H9 (cell line): ENCODE measurements around the gene C4orf36. TPM values are rescaled to one million over a fixed set of nuclear protein-coding genes. Genes with fewer than 3 reads are reported as not detected.
A peak's percentile ranks its signal among the peaks of the same experiment; 100 is the strongest.

Source experiments
- DNase-seq: peaks from one replicate; pipeline ENCODE4 v3.0.0-alpha.2; 2017
- H2AFZ ChIP-seq: one replicate; pipeline ENCODE4 v1.6.1; 2013; ENCODE audit warnings: mild to moderate bottlenecking, low read length, control low read depth, moderate library complexity
- H2AK5ac ChIP-seq: 2 replicates; pipeline ENCODE4 v1.6.1; 2013; ENCODE audit warnings: low read length, control low read depth, mixed read lengths; ENCODE audit not compliant: insufficient read length
- H2BK120ac ChIP-seq: one replicate; pipeline ENCODE4 v1.6.1; 2013; ENCODE audit warnings: low read depth, mild to moderate bottlenecking, low read length, control low read depth, inconsistent platforms; ENCODE audit not compliant: poor library complexity, severe bottlenecking
- H2BK12ac ChIP-seq: 2 replicates; pipeline ENCODE4 v1.6.1; 2013; ENCODE audit warnings: low read length, control low read depth, mixed read lengths, low read depth; ENCODE audit not compliant: insufficient read length
- H2BK15ac ChIP-seq: 2 replicates; pipeline ENCODE4 v1.6.1; 2013; ENCODE audit warnings: low read depth, low read length, control low read depth
- H2BK20ac ChIP-seq: one replicate; pipeline ENCODE4 v1.6.1; 2013; ENCODE audit warnings: low read depth, mild to moderate bottlenecking, low read length, control low read depth, inconsistent platforms; ENCODE audit not compliant: poor library complexity, severe bottlenecking
- H2BK5ac ChIP-seq: 2 replicates; pipeline ENCODE4 v1.6.1; 2013; ENCODE audit warnings: low read length, control low read depth, mixed read lengths; ENCODE audit not compliant: insufficient read length
- H3K14ac ChIP-seq: 2 replicates; pipeline ENCODE4 v1.6.1; 2013; ENCODE audit warnings: low read length, control low read depth; ENCODE audit not compliant: insufficient read depth
- H3K18ac ChIP-seq: 2 replicates; pipeline ENCODE4 v1.6.1; 2013; ENCODE audit warnings: low read depth, mild to moderate bottlenecking, mixed read lengths, low read length, control low read depth; ENCODE audit not compliant: insufficient read length
- H3K23ac ChIP-seq: 2 replicates; pipeline ENCODE4 v1.6.1; 2013; ENCODE audit warnings: low read length, control low read depth, mixed read lengths, low read depth; ENCODE audit not compliant: insufficient read length
- H3K23me2 ChIP-seq: 2 replicates; pipeline ENCODE4 v1.6.1; 2013; ENCODE audit warnings: low read depth, mild to moderate bottlenecking, mixed read lengths, low read length, control low read depth; ENCODE audit not compliant: insufficient read length, poor library complexity, severe bottlenecking
- H3K27ac ChIP-seq: 2 replicates; pipeline ENCODE4 v1.5.1; 2013; ENCODE audit warnings: low read length, control low read depth, mixed read lengths, low read depth; ENCODE audit not compliant: insufficient read length
- H3K27me3 ChIP-seq: 2 replicates; pipeline ENCODE4 v1.6.1; 2013; ENCODE audit warnings: low read length, control low read depth, inconsistent platforms; ENCODE audit not compliant: insufficient read depth
- H3K4ac ChIP-seq: 2 replicates; pipeline ENCODE4 v1.6.1; 2013; ENCODE audit warnings: low read depth, mild to moderate bottlenecking, control low read depth, inconsistent platforms, low read length, moderate library complexity
- H3K4me1 ChIP-seq: 2 replicates; pipeline ENCODE4 v1.6.1; 2013; ENCODE audit warnings: low read length, control low read depth, inconsistent platforms; ENCODE audit not compliant: insufficient read depth
- H3K4me2 ChIP-seq: 2 replicates; pipeline ENCODE4 v1.6.1; 2013; ENCODE audit warnings: low read length, control low read depth, mixed read lengths; ENCODE audit not compliant: insufficient read length, insufficient read depth
- H3K56ac ChIP-seq: 2 replicates; pipeline ENCODE4 v1.6.1; 2013; ENCODE audit warnings: low read depth, mild to moderate bottlenecking, mixed read lengths, low read length, control low read depth; ENCODE audit not compliant: insufficient read length
- H3K79me1 ChIP-seq: 2 replicates; pipeline ENCODE4 v1.6.1; 2013; ENCODE audit warnings: low read depth, mild to moderate bottlenecking, moderate library complexity, low read length, control low read depth, inconsistent platforms; ENCODE audit not compliant: insufficient read depth, poor library complexity, severe bottlenecking
- H3K79me2 ChIP-seq: 2 replicates; pipeline ENCODE4 v1.6.1; 2013; ENCODE audit warnings: low read length, control low read depth, inconsistent platforms; ENCODE audit not compliant: insufficient read depth
- H3K9ac ChIP-seq: 2 replicates; pipeline ENCODE4 v1.6.1; 2013; ENCODE audit warnings: low read length, control low read depth, mixed read lengths; ENCODE audit not compliant: insufficient read length; ENCODE audit errors: extremely low read depth
- H3K9me3 ChIP-seq: one replicate; pipeline ENCODE4 v1.6.1; 2013; ENCODE audit warnings: low read depth, low read length, inconsistent platforms; ENCODE audit not compliant: control insufficient read depth
- H3T11ph ChIP-seq: one replicate; pipeline ENCODE4 v1.6.1; 2013; ENCODE audit warnings: mild to moderate bottlenecking, low read length, control low read depth, inconsistent platforms
- H4K20me1 ChIP-seq: one replicate; pipeline ENCODE4 v1.6.1; 2013; ENCODE audit not compliant: control insufficient read depth, insufficient read length, insufficient read depth
- H4K5ac ChIP-seq: 2 replicates; pipeline ENCODE4 v1.6.1; 2013; ENCODE audit warnings: low read depth, mild to moderate bottlenecking, mixed read lengths, low read length, control low read depth; ENCODE audit not compliant: insufficient read length
- H4K8ac ChIP-seq: replicated peaks from 2 replicates; pipeline ENCODE4 v1.6.1; 2013; ENCODE audit warnings: low read length, control low read depth, mixed read lengths, low read depth; ENCODE audit not compliant: insufficient read length
- H4K91ac ChIP-seq: 2 replicates; pipeline ENCODE4 v1.6.1; 2013; ENCODE audit warnings: low read depth, mild to moderate bottlenecking, moderate library complexity, mixed read lengths, low read length, control low read depth; ENCODE audit not compliant: insufficient read length
- H3K27ac Mint-ChIP-seq, 3 experiments: 2 replicates in 2 of 3; 3 replicates in 1 of 3; pipeline ENCODE4 v1.8.0; 2020 to 2021; ENCODE audit warnings: mixed read lengths in 3 of 3, mild to moderate bottlenecking in 1 of 3, moderate library complexity in 1 of 3
- H3K27me3 Mint-ChIP-seq: 2 replicates; pipeline ENCODE4 v1.8.0; 2021; ENCODE audit warnings: low read depth, mild to moderate bottlenecking, moderate library complexity, mixed read lengths
- H3K36me3 Mint-ChIP-seq, 3 experiments: 2 replicates in 2 of 3; 3 replicates in 1 of 3; pipeline ENCODE4 v1.8.0; 2020 to 2021; ENCODE audit warnings: low read depth in 3 of 3, mixed read lengths in 3 of 3; ENCODE audit not compliant: insufficient read depth in 1 of 3
- H3K4me1 Mint-ChIP-seq, 2 experiments: 2 replicates each; pipeline ENCODE4 v1.8.0; 2020; ENCODE audit warnings: mixed read lengths in 2 of 2
- H3K4me3 Mint-ChIP-seq, 2 experiments: 2 replicates in 1 of 2; 3 replicates in 1 of 2; pipeline ENCODE4 v1.8.0; 2020 to 2021; ENCODE audit warnings: mild to moderate bottlenecking in 2 of 2, mixed read lengths in 2 of 2, moderate library complexity in 1 of 2
- H3K9me3 Mint-ChIP-seq, 2 experiments: 2 replicates in 1 of 2; 3 replicates in 1 of 2; pipeline ENCODE4 v1.8.0; 2020; ENCODE audit warnings: mild to moderate bottlenecking in 2 of 2, mixed read lengths in 2 of 2, moderate library complexity in 1 of 2
- CTCF ChIP-seq: fragments of 200-600 bp; sonication (generic); conservative IDR thresholded peaks from 3 replicates; pipeline ENCODE4 v1.8.0; 2021; ENCODE audit warnings: antibody characterized with exemption, mild to moderate bottlenecking
- WGBS: extraction: QIAGEN DNeasy Blood & Tissue Kit; methylation state at CpG from one replicate; pipeline ENCODE4 v1.1.7; 2013; ENCODE audit warnings: missing lambda C conversion rate, low lambda C conversion rate, mixed read lengths; ENCODE audit not compliant: insufficient read length; ENCODE audit errors: extremely low coverage; 5-methylcytosine and 5-hydroxymethylcytosine counted together
- total RNA-seq: library from RNA; stranded (reverse); gene quantifications from 2 replicates; pipeline ENCODE4 v1.2.1, GENCODE V29; 2021

The C4orf36 gene
- total RNA-seq, 1 experiment from 2014 or later = 2.2 TPM

- H4K5ac ChIP-seq = no peak overlapping the region
- Mint-ChIP-seq H3K27me3 (no peaks in the 10 kb centered on the region), H3K4me3 (no peak overlapping the region), H3K27ac (peak overlapping the region in 1 of 3 experiments; percentile 83; a peak in 1 of 7 replicates), H3K9me3 (no peaks in the 10 kb centered on the region), H3K4me1 (no peaks in the 10 kb centered on the region; a peak in 1 of 4 replicates), H3K36me3 (no peaks in the 10 kb centered on the region; a peak in 1 of 7 replicates)
- H2BK20ac ChIP-seq = no peak overlapping the region
- no peaks in the 10 kb centered on the region for H3K23me2 ChIP-seq
- H3K18ac ChIP-seq = no peak overlapping the region
- no peak overlapping the region for H3T11ph ChIP-seq
- H2BK5ac ChIP-seq = no peak overlapping the region
- TF ChIP-seq CTCF = no peak
- H3K56ac ChIP-seq = no peak overlapping the region
- H3K4me2 ChIP-seq = no peak overlapping the region
- H4K91ac ChIP-seq = no peak overlapping the region
- H3K79me2 ChIP-seq = no peaks in the 10 kb centered on the region
- H2BK15ac ChIP-seq = no peak overlapping the region
- H4K8ac ChIP-seq = no peak overlapping the region
- H3K9ac ChIP-seq = no peak overlapping the region
- no peak overlapping the region for H2BK12ac ChIP-seq
- no peaks in the 10 kb centered on the region for H3K27me3 ChIP-seq
- WGBS = no CpG with 5 or more reads among the region's 4 CpGs
- no peak overlapping the region for H2BK120ac ChIP-seq
- H3K9me3 ChIP-seq = no peaks in the 10 kb centered on the region
- no peak overlapping the region for H2AFZ ChIP-seq
- DNase-seq = no peak
- no peak overlapping the region for H3K4ac ChIP-seq
- no peak overlapping the region for H3K27ac ChIP-seq
- H4K20me1 ChIP-seq = peaks cover 4% of the 10 kb centered on the region
- H2AK5ac ChIP-seq = no peak overlapping the region
- no peaks in the 10 kb centered on the region for H3K4me1 ChIP-seq
- H3K23ac ChIP-seq = no peak overlapping the region
- no peak overlapping the region for H3K14ac ChIP-seq
- no peaks in the 10 kb centered on the region for H3K79me1 ChIP-seq
Measured at GRCh38 chr4:86917212-86918039, 25.2 kb upstream of the C4orf36 start.
